GM10847 (cell line): ENCODE results near the gene CNTN3.

Experiments
- POLR2A ChIP-seq: IDR thresholded peaks from 2 replicates; pipeline ENCODE4 v1.6.1; 2011; ENCODE audit not compliant: insufficient read length; ENCODE audit errors: extremely low read depth

Gene CNTN3

GRCh38 chr3:74591342-74591741 lies 23.1 kb downstream of the CNTN3 start:
- no peak for TF ChIP-seq POLR2A

- no peak for TF ChIP-seq POLR2A
Measured at GRCh38 chr3:74590620-74591262, 23.7 kb downstream of the CNTN3 start.

GRCh38 chr3:74584782-74585181 lies 29.7 kb downstream of the CNTN3 start:
- TF ChIP-seq POLR2A, result no peak

GRCh38 chr3:74582982-74583381 lies 31.5 kb downstream of the CNTN3 start:
- TF ChIP-seq POLR2A, result no peak

- TF ChIP-seq POLR2A, result no peak
Measured at GRCh38 chr3:74575857-74576256, 38.6 kb downstream of the CNTN3 start.

- TF ChIP-seq POLR2A, result no peak
Measured at GRCh38 chr3:74571118-74571517, 43.3 kb downstream of the CNTN3 start.
